ENCODE results near the gene DDRGK1. TPM values are rescaled to one million over a fixed set of nuclear protein-coding genes. Genes with fewer than 3 reads are reported as not detected.
A peak's percentile ranks its signal among the peaks of the same experiment; 100 is the strongest.

The DDRGK1 gene
- total RNA-seq, 1 experiment from 2014 or later = 65.5 TPM

DNA sequence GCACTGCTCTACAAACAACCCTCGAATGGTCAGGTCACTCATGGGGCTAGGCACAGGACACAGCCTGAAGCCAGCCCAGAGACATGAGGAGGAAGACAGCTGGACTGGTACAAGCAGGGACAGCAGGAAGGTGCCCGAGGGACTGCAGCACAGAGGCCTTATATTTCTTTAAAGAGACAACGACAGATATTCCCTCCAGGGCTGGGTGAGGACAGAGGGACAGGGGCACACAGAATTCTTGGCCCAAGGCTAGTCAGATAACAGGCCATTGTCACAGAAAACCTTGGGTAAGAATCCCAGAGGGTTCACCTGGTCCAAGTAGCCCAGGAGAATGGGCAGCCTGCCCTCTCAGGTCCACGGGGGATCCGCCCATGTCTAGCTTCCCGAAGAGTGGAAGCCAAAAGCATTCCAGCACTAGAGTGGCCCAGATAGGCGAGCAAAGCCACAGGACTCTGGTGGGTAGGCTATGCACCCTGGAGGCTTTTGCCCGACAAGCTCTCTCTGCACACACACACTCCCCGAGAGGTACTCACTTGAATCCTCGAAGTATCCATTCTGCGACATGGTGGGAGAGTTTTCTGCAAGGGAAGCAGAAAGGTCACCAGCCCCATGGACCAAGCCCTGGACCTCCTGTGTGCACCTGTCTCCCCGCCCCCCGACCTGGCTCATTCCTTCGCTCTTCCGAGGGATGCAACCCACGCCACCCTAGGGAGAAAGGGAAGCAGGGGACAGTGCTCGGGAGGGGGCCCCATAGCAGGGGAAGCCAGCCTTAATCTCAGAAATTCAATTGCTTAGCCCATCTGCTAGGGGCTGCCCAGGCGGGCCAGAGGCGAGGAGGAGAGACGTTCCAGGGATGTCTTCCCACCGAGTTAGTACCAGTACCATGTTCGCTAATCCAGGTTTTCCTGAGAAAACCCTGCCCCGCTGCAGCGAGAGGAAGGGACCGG, 32.8 kb upstream of the DDRGK1 start:
- TF ChIP-seq TCF7L2 (IDR thresholded peaks at IDR 0.05; ENCODE audit: low read depth, low read length) = no peak
- TF ChIP-seq, protein P1, sequence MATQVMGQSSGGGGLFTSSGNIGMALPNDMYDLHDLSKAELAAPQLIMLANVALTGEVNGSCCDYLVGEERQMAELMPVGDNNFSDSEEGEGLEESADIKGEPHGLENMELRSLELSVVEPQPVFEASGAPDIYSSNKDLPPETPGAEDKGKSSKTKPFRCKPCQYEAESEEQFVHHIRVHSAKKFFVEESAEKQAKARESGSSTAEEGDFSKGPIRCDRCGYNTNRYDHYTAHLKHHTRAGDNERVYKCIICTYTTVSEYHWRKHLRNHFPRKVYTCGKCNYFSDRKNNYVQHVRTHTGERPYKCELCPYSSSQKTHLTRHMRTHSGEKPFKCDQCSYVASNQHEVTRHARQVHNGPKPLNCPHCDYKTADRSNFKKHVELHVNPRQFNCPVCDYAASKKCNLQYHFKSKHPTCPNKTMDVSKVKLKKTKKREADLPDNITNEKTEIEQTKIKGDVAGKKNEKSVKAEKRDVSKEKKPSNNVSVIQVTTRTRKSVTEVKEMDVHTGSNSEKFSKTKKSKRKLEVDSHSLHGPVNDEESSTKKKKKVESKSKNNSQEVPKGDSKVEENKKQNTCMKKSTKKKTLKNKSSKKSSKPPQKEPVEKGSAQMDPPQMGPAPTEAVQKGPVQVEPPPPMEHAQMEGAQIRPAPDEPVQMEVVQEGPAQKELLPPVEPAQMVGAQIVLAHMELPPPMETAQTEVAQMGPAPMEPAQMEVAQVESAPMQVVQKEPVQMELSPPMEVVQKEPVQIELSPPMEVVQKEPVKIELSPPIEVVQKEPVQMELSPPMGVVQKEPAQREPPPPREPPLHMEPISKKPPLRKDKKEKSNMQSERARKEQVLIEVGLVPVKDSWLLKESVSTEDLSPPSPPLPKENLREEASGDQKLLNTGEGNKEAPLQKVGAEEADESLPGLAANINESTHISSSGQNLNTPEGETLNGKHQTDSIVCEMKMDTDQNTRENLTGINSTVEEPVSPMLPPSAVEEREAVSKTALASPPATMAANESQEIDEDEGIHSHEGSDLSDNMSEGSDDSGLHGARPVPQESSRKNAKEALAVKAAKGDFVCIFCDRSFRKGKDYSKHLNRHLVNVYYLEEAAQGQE (IDR thresholded peaks at IDR 0.05; ENCODE audit: insufficient read depth in 1 of 2, low read depth in 2 of 2, low read length in 1 of 2) = no peak
- POLR2A ChIA-PET = no interaction called here

DNA sequence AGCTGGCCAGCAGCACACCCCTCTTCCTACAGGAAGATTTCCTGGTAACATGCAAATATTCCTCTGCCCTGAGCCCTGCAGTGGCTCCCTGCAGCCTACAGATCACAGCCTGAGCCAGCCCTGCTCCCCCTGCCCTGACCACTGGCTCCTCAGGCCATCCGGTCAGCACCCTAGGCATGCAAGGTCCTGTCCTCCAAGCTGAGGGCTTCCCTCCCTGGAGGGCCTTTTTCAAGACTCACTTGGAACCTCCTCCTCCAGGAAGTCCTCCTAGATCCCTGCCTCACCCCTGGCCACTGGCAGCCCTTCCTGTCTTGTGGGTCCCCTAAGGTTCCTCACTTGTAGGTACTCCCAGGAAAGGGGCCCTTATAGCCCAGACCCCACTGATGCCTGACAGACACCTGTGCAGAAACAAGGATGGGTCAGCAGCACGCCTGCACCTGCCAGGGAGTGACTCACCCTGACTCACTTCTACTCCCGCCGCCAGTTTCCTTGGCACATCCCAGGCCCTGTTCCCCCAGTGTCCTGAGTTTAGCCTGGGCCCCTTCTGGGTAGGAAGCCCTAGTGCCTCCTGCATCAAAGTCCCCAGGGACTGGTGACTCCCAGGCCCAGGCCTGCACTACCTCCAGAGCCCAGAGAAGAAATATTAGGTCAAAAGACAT, 31.3 kb upstream of the DDRGK1 start:
- Histone ChIP-seq H3K4me1 (ENCODE audit: control insufficient read depth, insufficient read depth, low read length) (peaks cover 26% of the 10 kb centered on the region), H3K27me3 (ENCODE audit: control insufficient read depth, insufficient read depth, low read length) (no peaks in the 10 kb centered on the region), H3K36me3 (ENCODE audit: control insufficient read depth, insufficient read depth, low read length) (no peaks in the 10 kb centered on the region; the same call in 1 of the 2 replicates), H3K9me3 (ENCODE audit: control insufficient read depth, insufficient read depth, low read depth, low read length) (no peaks in the 10 kb centered on the region), H3K27ac (ENCODE audit: low read length) (peak overlapping the region; percentile 48), H3K4me3 (ENCODE audit: low read depth in 2 of 2, low read length in 2 of 2) (peak overlapping the region in 1 of 2 experiments; percentile 29; a peak in 2 of 4 replicates)
- intact Hi-C loops (cut with micrococcal nuclease; ENCODE audit: unreplicated experiment) = no loop called here
- ChIA-PET POLR2A (interaction anchor here (0.6 kb wide), 1 partner anchor 17 kb away, joined by 19 read pairs; no protein-coding TSS in a partner anchor), CTCF (interaction anchor here (0.6 kb wide), 1 partner anchor 12 kb away, joined by 8 read pairs; no protein-coding TSS in a partner anchor)
- in situ Hi-C loops (cut with HindIII; ENCODE audit: low pct_unique_long_range_greater_than_20kb, low sequenced_read_pairs) = no loop called here
- ATAC-seq = peak; percentile 49
- no peak for DNase-seq (ENCODE audit: low read depth, low spot score)
- TF ChIP-seq SIN3A (IDR thresholded peaks at IDR 0.05; ENCODE audit: borderline replicate concordance, insufficient read depth, low read depth, low read length) (no peak), POLR2AphosphoS5 (IDR thresholded peaks at IDR 0.05; ENCODE audit: low read depth, low read length) (no peak), TCF7L2 (IDR thresholded peaks at IDR 0.05; ENCODE audit: low read depth, low read length) (no peak)
- TF ChIP-seq, protein P2, sequence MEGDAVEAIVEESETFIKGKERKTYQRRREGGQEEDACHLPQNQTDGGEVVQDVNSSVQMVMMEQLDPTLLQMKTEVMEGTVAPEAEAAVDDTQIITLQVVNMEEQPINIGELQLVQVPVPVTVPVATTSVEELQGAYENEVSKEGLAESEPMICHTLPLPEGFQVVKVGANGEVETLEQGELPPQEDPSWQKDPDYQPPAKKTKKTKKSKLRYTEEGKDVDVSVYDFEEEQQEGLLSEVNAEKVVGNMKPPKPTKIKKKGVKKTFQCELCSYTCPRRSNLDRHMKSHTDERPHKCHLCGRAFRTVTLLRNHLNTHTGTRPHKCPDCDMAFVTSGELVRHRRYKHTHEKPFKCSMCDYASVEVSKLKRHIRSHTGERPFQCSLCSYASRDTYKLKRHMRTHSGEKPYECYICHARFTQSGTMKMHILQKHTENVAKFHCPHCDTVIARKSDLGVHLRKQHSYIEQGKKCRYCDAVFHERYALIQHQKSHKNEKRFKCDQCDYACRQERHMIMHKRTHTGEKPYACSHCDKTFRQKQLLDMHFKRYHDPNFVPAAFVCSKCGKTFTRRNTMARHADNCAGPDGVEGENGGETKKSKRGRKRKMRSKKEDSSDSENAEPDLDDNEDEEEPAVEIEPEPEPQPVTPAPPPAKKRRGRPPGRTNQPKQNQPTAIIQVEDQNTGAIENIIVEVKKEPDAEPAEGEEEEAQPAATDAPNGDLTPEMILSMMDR (IDR thresholded peaks at IDR 0.05) = no peak
- TF ChIP-seq, protein P1 (IDR thresholded peaks at IDR 0.05; ENCODE audit: insufficient read depth in 1 of 2, low read depth in 2 of 2, low read length in 1 of 2) = no peak
- BruUV-seq (replicated peaks) = no TSS peak

More for the DNA sequence above, 32.8 kb upstream of the DDRGK1 start:
- intact Hi-C loops (cut with micrococcal nuclease; ENCODE audit: unreplicated experiment) (no loop called here), in situ Hi-C loops (cut with HindIII; ENCODE audit: low pct_unique_long_range_greater_than_20kb, low sequenced_read_pairs) (no loop called here)
- Histone ChIP-seq H3K36me3 (ENCODE audit: control insufficient read depth, insufficient read depth, low read length) (no peaks in the 10 kb centered on the region; the same call in 1 of the 2 replicates), H3K4me1 (ENCODE audit: control insufficient read depth, insufficient read depth, low read length) (peaks cover 26% of the 10 kb centered on the region), H3K27me3 (ENCODE audit: control insufficient read depth, insufficient read depth, low read length) (no peaks in the 10 kb centered on the region), H3K27ac (ENCODE audit: low read length) (peak overlapping the region; percentile 56; the same call in 1 of the 2 replicates), H3K4me3 (ENCODE audit: low read depth in 2 of 2, low read length in 2 of 2) (peak overlapping the region; percentile 70 to 85), H3K9me3 (ENCODE audit: control insufficient read depth, insufficient read depth, low read depth, low read length) (no peaks in the 10 kb centered on the region)
- CTCF ChIA-PET = no interaction called here
- BruUV-seq (replicated peaks) = no TSS peak
- no peak for ATAC-seq
- no peak for DNase-seq (ENCODE audit: low read depth, low spot score)
